ENCODE data around the gene TMEM141.

- TF ChIP-seq EZH2 (IDR thresholded peaks at IDR 0.05; ENCODE audit: borderline replicate concordance, low read length), result no peak
- TF ChIP-seq CTCF (IDR thresholded peaks at IDR 0.05; ENCODE audit: low read length), result no peak
These were observed 38.3 kb downstream of the TMEM141 start for GRCh38 chr9:136829412-136829811.

All from OCI-LY1 (cell line).